GM21360 (cell line): ENCODE measurements around the gene SH3BP5.

Experiments used
- ATAC-seq: cut with Tn5 transposase; IDR thresholded peaks from one replicate; pipeline ENCODE4 v1.9.1; 2021; ENCODE audit warnings: mild to moderate bottlenecking, moderate library complexity; ENCODE audit not compliant: unreplicated experiment

Gene SH3BP5

DNA sequence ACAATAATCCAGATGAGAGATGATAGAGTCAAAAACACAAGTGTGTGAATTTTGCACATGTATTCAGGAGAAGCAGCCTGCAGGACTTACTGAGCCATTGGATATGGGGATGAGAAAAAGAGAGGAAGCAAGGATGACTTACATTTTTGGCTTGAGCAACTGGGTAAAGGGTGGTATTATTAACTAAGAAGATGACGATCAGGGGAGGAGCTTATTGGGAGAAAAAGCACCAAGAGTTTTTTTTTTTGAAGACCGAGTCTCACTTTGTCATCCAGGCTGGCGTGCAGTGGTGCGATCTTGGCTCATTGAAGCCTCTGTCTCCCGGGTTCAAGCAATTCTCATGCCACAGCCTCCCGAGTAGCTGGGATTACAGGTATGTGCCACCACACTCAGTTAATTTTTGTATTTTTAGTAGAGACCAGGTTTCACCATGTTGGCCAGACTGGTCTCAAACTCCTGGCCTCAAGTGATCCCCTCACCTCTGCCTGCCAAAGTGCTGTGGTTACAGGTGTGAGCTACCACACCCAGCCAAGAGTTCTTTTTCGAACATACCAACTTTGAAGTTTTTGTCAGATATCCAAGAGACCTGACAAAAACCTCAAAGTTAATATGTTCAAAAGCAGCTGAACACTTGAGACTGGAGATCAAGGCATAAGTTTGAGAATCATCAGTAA lies 14.8 kb upstream of the SH3BP5 start:
- no peak for ATAC-seq

DNA sequence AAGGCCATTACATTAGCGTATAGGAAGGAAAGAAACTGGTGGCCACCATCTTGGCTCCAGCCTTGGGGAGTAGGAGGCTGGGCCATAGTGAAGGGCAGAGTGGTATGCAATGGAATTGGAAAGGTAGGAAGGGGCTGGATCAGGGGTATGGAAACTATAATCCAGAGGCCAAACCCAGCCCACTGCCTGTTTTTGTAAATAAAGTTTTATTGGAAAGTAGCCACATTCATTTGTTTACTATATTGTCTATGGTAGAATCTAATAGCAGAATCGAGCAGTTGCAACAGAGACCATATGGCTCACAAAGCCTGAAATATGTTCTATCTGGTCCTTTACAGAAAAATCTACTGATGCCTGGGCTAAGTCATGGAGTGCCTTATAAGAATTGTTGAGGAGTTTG lies 14.1 kb upstream of the SH3BP5 start:
- ATAC-seq, result no peak

DNA sequence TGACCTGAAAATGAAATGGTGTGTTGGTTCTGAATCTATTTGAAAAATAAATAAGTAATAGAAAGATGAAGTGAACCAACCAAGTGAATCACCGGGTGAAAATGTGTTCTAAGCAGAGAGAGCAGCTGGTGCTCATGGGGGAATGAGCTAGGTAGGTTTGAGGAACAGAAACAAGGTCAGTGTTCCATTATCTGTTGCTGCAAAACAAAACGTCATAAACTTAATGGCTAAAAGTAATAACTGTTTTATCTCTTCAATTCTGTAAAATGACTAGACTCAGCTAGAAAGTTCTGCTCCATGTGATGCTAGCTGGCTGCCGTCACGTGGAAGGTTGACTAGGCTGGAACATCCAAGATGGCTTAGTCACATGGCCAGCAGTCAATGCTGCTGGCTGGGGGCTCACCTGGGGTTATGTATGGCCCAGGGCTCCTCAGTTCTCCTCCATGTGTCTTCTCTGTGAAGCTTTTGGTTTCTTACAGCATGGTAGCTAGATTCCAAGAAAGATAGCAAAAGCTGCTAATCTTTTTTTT lies 13.3 kb upstream of the SH3BP5 start:
- peak; percentile 76 for ATAC-seq

- ATAC-seq, result peak; percentile 29
Measured at GRCh38 chr3:15345066-15345607, 12.8 kb upstream of the SH3BP5 start.

DNA sequence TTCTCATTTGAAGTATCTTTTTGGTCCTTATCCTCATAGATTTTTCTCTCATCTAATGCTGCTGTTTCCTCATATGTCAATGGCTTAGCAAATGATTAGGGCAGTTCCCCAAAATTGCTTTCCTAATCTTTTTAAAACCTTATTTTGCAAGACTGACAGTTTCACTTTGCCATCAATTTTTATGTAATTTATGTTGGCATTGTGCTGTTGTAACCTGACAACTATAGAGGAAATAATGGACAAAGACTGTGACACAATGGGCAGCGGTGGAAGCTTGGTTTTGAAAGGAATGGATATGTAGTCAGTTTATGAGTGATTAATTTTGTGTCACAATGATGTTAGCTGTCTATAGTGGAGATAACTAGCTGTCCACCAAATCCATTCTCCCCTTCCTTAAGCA lies 10.6 kb upstream of the SH3BP5 start:
- ATAC-seq, result no peak

GRCh38 chr3:15342246-15342645 lies 9.9 kb upstream of the SH3BP5 start:
- ATAC-seq, result no peak

- no peak for ATAC-seq
Measured at GRCh38 chr3:15341030-15341726, 8.8 kb upstream of the SH3BP5 start.

DNA sequence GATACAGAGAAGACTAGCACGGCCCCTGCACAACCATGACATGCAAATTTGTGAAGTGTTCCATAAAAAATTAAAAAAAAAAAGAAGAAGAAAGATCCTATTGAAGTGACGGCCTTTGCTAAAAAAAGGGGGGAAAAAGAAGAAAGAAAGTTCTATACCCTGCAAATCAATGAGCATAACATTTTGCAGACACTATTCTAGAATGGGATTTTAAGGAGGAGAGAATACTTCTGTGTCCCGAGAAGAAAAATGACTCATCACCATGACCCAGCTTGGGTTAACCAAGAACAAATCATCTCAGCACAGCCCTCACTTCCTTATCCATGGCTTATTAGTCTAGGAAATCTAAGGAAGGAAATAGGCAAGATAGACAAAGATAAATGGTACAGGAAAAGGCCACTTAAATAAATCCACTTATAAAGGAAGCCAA lies 7.4 kb upstream of the SH3BP5 start:
- ATAC-seq, result no peak

GRCh38 chr3:15339001-15339400 lies 6.6 kb upstream of the SH3BP5 start:
- no peak for ATAC-seq

GRCh38 chr3:15337963-15338362 lies 5.6 kb upstream of the SH3BP5 start:
- no peak for ATAC-seq

GRCh38 chr3:15336057-15336456 lies 3.7 kb upstream of the SH3BP5 start:
- no peak for ATAC-seq

DNA sequence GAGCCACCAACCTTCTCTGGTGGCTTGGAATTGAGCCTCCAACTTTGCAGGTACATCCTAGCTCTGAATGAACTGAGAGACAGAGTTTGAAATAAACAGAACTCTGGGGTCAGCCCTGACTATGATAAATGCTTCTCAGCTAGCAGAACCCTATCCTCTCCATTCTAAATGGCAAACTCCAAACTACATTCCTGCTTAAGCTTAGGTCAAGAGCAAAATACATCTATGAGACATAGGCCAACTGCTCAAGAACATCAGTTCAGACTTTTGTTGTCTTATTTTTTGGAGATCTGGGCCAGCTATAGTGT lies 1.5 kb upstream of the SH3BP5 start:
- ATAC-seq, result no peak

DNA sequence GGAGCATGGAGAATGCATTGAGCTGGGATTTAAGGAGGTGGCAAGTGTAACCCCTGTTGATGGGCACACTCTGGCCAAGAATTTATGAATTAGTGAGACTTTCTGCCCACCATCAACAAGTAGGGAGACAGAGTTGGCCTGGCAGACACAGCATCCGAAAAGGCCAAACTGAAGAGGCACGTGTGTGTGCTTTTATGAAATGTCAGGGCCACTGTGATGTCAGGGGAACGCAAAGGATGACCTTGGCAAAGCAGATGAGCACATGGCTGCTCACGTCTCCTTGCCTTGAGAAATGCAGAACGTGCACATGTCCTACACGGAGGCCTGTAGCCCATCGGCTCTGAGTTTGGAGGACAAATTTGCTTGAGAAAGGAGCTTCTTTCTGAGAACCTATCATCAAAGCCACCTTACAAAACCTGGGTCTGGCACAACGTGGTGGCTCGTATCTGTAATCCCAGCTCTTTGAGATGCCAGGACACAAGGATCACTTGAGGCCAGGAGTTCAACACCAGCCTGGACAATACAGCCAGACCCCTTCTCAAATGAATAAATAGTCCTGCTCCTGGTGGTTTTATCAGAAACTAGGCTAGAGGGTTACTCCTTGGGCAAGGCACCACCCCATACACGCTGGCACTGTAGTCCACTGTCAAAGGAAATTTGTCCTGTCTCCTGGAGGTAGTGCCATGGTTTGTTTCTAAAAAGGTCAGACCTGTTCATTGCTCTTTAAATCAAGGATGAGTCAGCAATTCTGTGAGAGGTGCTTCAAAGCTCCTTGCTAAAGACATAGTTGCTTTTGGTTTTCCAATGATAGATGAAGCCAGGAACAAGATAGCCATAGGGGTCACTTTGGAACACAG lies 941 bp upstream of the SH3BP5 start:
- ATAC-seq, result no peak

DNA sequence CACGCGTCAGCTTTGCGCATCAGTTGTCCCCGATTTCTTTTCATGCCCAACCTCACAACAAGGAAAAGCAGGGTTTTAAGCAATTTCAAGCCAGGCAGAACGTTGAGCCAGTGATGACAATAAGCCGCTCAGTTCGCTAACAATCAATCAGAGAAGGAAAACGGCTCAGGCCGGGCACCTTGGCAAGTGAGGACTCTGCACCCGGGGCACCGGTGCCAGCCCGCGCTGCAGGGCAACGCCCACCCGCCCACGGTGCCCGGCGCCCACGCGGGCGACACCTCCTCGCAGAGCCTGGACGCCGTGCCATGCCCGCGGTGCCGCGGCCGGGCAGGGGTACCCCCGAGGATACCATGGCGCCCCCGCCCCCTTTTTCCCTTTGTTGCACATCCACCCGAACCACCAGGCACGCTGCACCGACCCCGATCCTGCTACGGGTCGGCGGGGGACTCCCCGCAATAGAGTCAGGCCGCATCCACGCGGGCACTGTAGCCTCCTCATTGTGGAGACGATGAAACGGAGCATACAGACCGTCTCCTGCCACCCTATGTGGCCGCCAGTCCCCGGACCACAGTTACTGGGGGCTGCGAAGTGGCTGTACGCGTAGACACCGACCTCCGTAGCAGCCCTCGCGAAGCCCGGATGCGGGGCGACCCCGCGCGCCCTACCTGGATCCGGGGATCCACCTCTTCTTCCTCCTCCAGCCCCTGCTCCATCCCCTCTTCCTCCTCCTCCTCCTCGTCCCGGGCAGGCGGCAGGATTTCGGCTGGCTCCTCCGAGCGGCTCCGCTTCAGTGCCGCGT lies 581 bp downstream of the SH3BP5 start:
- ATAC-seq, result peak; percentile 23

GRCh38 chr3:15331072-15331605 lies 1.2 kb downstream of the SH3BP5 start:
- no peak for ATAC-seq

DNA sequence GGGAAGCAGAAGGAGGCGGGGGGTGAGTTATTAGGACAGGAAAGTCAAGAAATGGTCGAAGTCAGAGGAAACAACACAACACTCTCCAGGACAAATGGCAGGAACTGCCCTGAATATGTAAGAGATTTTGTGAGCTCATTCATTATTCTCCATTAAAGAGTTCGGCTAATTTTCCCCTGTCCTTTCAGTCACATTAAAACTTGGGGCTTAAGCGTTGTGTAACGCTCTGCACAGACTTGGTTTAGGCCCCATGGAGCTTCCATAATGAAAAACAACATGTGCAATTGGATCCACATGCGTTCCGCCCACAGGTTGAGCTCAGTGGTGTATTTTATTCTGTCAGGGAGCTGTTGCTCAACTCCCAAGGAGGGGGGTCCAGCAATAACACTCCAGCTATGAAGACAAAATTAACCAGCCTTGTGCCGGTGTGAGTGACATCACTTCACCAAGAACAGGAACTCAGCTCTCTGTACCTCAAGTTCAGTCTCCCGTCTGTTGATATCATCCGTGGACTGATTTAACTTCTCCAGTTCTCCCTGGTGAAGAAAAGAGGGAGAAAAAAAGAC lies 2.3 kb downstream of the SH3BP5 start:
- no peak for ATAC-seq

GRCh38 chr3:15329046-15330005 lies 3.1 kb downstream of the SH3BP5 start:
- ATAC-seq, result no peak

- ATAC-seq, result no peak
Measured at GRCh38 chr3:15327941-15328340, 4.4 kb downstream of the SH3BP5 start.

- no peak for ATAC-seq
Measured at GRCh38 chr3:15326673-15327072, 5.7 kb downstream of the SH3BP5 start.
